Measurements from ENCODE around the gene MYO1D. TPM values are rescaled to one million over a fixed set of nuclear protein-coding genes. Genes with fewer than 3 reads are reported as not detected.

MYO1D gene
- total RNA-seq, 4 donors from 2014 or later = 247 to 569 (median 444) TPM

DNA sequence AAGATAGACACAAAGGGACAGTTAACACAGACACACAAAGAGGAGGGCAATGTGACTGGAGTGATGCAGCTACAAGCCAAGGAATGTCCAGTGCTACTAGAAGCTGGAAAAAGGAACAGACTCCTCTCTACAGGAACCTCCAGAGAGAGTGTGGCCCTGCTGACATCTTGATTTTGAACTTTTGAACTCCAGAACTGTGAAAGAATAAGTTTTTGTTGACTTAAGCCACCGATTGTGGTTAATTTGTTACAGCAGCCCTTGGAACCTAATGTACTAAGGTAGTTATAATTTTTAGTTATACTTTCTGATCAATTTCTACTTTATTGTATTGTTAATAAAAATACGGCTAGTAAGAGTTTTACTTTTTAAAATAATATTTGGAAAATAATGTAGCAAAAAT lies 129.1 kb downstream of the MYO1D start:
- peaks cover 0 to 3% (median 1%) of the 10 kb centered on the region in 4 donors for H3K36me3 ChIP-seq
- WGBS, 2 donors (ENCODE audit: low coverage in 1 of 2) = 56 to 60% methylated on average over 2 of the region's 2 CpGs
- intact Hi-C loops (cut with DNase I; ENCODE audit: low total_unique reads) = no loop called here
- no peaks in the 10 kb centered on the region for H3K9me3 ChIP-seq
- no peak for TF ChIP-seq EP300 (IDR thresholded peaks at IDR 0.05; ENCODE audit: low read depth)
- no peak for TF ChIP-seq POLR2A (IDR thresholded peaks at IDR 0.05)
- TF ChIP-seq POLR2AphosphoS5 (IDR thresholded peaks at IDR 0.05) = no peak
- TF ChIP-seq, protein P1, sequence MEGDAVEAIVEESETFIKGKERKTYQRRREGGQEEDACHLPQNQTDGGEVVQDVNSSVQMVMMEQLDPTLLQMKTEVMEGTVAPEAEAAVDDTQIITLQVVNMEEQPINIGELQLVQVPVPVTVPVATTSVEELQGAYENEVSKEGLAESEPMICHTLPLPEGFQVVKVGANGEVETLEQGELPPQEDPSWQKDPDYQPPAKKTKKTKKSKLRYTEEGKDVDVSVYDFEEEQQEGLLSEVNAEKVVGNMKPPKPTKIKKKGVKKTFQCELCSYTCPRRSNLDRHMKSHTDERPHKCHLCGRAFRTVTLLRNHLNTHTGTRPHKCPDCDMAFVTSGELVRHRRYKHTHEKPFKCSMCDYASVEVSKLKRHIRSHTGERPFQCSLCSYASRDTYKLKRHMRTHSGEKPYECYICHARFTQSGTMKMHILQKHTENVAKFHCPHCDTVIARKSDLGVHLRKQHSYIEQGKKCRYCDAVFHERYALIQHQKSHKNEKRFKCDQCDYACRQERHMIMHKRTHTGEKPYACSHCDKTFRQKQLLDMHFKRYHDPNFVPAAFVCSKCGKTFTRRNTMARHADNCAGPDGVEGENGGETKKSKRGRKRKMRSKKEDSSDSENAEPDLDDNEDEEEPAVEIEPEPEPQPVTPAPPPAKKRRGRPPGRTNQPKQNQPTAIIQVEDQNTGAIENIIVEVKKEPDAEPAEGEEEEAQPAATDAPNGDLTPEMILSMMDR (IDR thresholded peaks at IDR 0.05) = no peak
- in situ Hi-C loops (cut with MboI; ENCODE audit: low pct_ligation_motif_present in 1 of 4, low pct_unique_long_range_greater_than_20kb in 1 of 4, low sequenced_read_pairs in 3 of 4) = no loop called here
- peaks cover 0 to 11% (median 10%) of the 10 kb centered on the region in 4 donors for H3K4me1 ChIP-seq
- H3K4me3 ChIP-seq = no peak overlapping the region
- no peak for DNase-seq
- peak overlapping the region in 1 of 4 donors; percentile 45 for H3K27ac ChIP-seq
- no peaks in the 10 kb centered on the region for H3K27me3 ChIP-seq

DNA sequence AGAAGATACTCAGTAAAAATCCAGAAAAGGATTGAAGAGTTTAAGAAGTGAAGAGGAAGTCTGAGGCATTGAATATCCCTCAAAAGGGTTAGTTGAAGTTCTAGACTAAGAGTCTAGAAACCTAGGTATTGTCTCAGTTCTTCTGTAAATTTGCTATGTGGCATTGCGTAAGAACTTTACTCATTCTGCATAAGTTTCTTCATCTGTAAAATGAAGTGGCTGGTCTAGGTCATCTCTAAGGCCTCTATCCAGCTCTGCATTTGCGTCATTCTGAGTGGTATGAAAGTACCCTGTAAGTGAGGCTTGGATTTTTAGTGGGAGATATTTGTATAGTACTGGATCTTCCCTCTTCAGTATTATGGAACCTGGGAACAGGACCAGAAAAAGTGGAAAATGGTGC lies 130.2 kb downstream of the MYO1D start:
- DNase-seq = no peak
- Histone ChIP-seq H3K4me1 (peaks cover 0 to 11% (median 10%) of the 10 kb centered on the region in 4 donors), H3K36me3 (no peaks in the 10 kb centered on the region), H3K27me3 (no peaks in the 10 kb centered on the region), H3K4me3 (no peak overlapping the region), H3K27ac (no peak overlapping the region), H3K9me3 (no peaks in the 10 kb centered on the region)
- 96 to 100% methylated on average over 2 of the region's 2 CpGs for WGBS, 2 donors (ENCODE audit: low coverage in 1 of 2)
- in situ Hi-C loops (cut with MboI; ENCODE audit: low pct_ligation_motif_present in 1 of 4, low pct_unique_long_range_greater_than_20kb in 1 of 4, low sequenced_read_pairs in 3 of 4) = no loop called here
- intact Hi-C loops (cut with DNase I; ENCODE audit: low total_unique reads) = no loop called here
- TF ChIP-seq, protein P1 (IDR thresholded peaks at IDR 0.05) = no peak
- TF ChIP-seq POLR2AphosphoS5 (IDR thresholded peaks at IDR 0.05) = no peak
- no peak for TF ChIP-seq EP300 (IDR thresholded peaks at IDR 0.05; ENCODE audit: low read depth)

DNA sequence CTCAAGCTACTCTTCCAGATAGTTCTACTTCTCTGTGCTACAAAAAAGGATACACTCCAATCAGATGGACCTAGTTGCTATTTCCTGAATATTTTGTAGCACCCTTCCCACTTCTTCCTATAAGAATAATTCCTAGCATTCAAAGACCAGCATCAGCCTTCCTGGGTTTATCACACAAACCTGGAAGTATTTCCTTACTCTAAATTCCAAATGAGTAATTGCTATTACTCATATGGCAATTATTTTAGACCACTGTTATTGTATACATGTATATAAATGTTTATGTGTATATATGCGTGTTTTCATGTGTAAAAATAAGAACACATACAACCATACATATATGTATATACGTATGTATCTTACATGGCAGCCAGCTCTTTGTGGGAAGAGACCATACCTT lies 130.6 kb downstream of the MYO1D start:
- Histone ChIP-seq H3K36me3 (no peaks in the 10 kb centered on the region), H3K27ac (no peak overlapping the region), H3K4me3 (no peak overlapping the region), H3K4me1 (peaks cover 0 to 11% (median 10%) of the 10 kb centered on the region in 4 donors), H3K9me3 (no peaks in the 10 kb centered on the region), H3K27me3 (no peaks in the 10 kb centered on the region)
- WGBS, 2 donors (ENCODE audit: low coverage in 1 of 2) = 96 to 100% methylated on average over 2 of the region's 2 CpGs
- intact Hi-C loops (cut with DNase I; ENCODE audit: low total_unique reads) (no loop called here), in situ Hi-C loops (cut with MboI; ENCODE audit: low pct_ligation_motif_present in 1 of 4, low pct_unique_long_range_greater_than_20kb in 1 of 4, low sequenced_read_pairs in 3 of 4) (no loop called here)
- TF ChIP-seq POLR2A (IDR thresholded peaks at IDR 0.05) (no peak), POLR2AphosphoS5 (IDR thresholded peaks at IDR 0.05) (no peak), EP300 (IDR thresholded peaks at IDR 0.05; ENCODE audit: low read depth) (no peak)
- TF ChIP-seq, protein P1 (IDR thresholded peaks at IDR 0.05) = no peak
- DNase-seq = no peak

DNA sequence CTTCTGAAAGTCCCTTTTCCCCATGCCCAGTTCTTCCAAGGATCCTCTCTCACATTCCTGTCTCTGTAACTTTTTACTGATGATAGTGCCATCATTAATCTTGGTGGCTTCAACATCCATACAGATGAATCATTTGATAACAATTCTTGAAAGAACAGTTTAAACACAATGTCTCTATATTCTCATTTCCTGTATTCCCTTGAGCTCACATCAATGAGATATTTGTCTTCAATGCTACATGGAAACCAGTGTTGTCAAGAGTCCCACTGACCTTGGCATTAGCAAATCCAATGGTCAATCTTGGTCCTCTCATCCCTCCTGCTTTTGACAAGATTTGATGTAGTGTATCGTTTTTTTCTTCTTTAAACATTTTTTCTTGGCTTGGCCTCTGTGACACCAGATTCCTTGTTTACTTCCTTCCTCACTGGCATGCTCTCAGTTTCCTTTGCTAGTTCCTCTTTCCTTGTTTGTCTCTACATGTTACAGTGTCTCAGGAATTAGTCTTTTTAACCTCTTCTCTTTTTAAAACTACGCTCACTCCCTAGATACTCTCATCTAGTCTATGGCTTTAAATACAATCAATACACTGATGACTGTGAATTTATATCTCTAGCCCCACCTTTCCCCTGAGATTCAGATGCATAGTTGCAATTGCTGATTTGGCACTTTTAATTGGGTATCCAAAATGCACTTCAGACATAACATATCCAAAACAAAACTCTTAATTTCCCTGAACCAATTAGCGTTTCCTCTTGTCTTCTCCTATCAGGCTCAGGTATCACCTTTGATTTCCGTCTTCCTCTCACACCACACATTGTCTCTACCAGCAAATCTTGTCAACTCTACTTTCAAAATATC lies 134.0 kb downstream of the MYO1D start:
- H3K4me1 ChIP-seq = peaks cover 0 to 9% (median 5%) of the 10 kb centered on the region in 4 donors
- 83 to 84% methylated on average over 4 of the region's 4 CpGs for WGBS, 2 donors (ENCODE audit: low coverage in 1 of 2)
- intact Hi-C loops (cut with DNase I; ENCODE audit: low total_unique reads) (no loop called here), in situ Hi-C loops (cut with MboI; ENCODE audit: low pct_ligation_motif_present in 1 of 4, low pct_unique_long_range_greater_than_20kb in 1 of 4, low sequenced_read_pairs in 3 of 4) (no loop called here)
- no peak overlapping the region for H3K27ac ChIP-seq
- H3K36me3 ChIP-seq = peaks cover 0 to 6% (median 0%) of the 10 kb centered on the region in 4 donors
- no peaks in the 10 kb centered on the region for H3K9me3 ChIP-seq
- TF ChIP-seq POLR2AphosphoS5 (IDR thresholded peaks at IDR 0.05) (no peak), POLR2A (IDR thresholded peaks at IDR 0.05) (no peak), EP300 (IDR thresholded peaks at IDR 0.05; ENCODE audit: low read depth) (no peak)
- TF ChIP-seq, protein P1 (IDR thresholded peaks at IDR 0.05) = no peak
- H3K27me3 ChIP-seq = no peaks in the 10 kb centered on the region
- H3K4me3 ChIP-seq = no peak overlapping the region
- no peak for DNase-seq
